H9 (cell line): ENCODE measurements around the gene PRR5L. TPM values are rescaled to one million over a fixed set of nuclear protein-coding genes. Genes with fewer than 3 reads are reported as not detected.

Experiments
- DNase-seq: peaks from one replicate; pipeline ENCODE4 v3.0.0-alpha.2; 2017
- H2AFZ ChIP-seq: one replicate; pipeline ENCODE4 v1.6.1; 2013; ENCODE audit warnings: mild to moderate bottlenecking, low read length, control low read depth, moderate library complexity
- H2AK5ac ChIP-seq: 2 replicates; pipeline ENCODE4 v1.6.1; 2013; ENCODE audit warnings: low read length, control low read depth, mixed read lengths; ENCODE audit not compliant: insufficient read length
- H2BK120ac ChIP-seq: one replicate; pipeline ENCODE4 v1.6.1; 2013; ENCODE audit warnings: low read depth, mild to moderate bottlenecking, low read length, control low read depth, inconsistent platforms; ENCODE audit not compliant: poor library complexity, severe bottlenecking
- H2BK12ac ChIP-seq: 2 replicates; pipeline ENCODE4 v1.6.1; 2013; ENCODE audit warnings: low read length, control low read depth, mixed read lengths, low read depth; ENCODE audit not compliant: insufficient read length
- H2BK15ac ChIP-seq: 2 replicates; pipeline ENCODE4 v1.6.1; 2013; ENCODE audit warnings: low read depth, low read length, control low read depth
- H2BK20ac ChIP-seq: one replicate; pipeline ENCODE4 v1.6.1; 2013; ENCODE audit warnings: low read depth, mild to moderate bottlenecking, low read length, control low read depth, inconsistent platforms; ENCODE audit not compliant: poor library complexity, severe bottlenecking
- H2BK5ac ChIP-seq: 2 replicates; pipeline ENCODE4 v1.6.1; 2013; ENCODE audit warnings: low read length, control low read depth, mixed read lengths; ENCODE audit not compliant: insufficient read length
- H3K14ac ChIP-seq: 2 replicates; pipeline ENCODE4 v1.6.1; 2013; ENCODE audit warnings: low read length, control low read depth; ENCODE audit not compliant: insufficient read depth
- H3K18ac ChIP-seq: 2 replicates; pipeline ENCODE4 v1.6.1; 2013; ENCODE audit warnings: low read depth, mild to moderate bottlenecking, mixed read lengths, low read length, control low read depth; ENCODE audit not compliant: insufficient read length
- H3K23ac ChIP-seq: 2 replicates; pipeline ENCODE4 v1.6.1; 2013; ENCODE audit warnings: low read length, control low read depth, mixed read lengths, low read depth; ENCODE audit not compliant: insufficient read length
- H3K23me2 ChIP-seq: 2 replicates; pipeline ENCODE4 v1.6.1; 2013; ENCODE audit warnings: low read depth, mild to moderate bottlenecking, mixed read lengths, low read length, control low read depth; ENCODE audit not compliant: insufficient read length, poor library complexity, severe bottlenecking
- H3K27ac ChIP-seq: 2 replicates; pipeline ENCODE4 v1.5.1; 2013; ENCODE audit warnings: low read length, control low read depth, mixed read lengths, low read depth; ENCODE audit not compliant: insufficient read length
- H3K27me3 ChIP-seq: 2 replicates; pipeline ENCODE4 v1.6.1; 2013; ENCODE audit warnings: low read length, control low read depth, inconsistent platforms; ENCODE audit not compliant: insufficient read depth
- H3K4ac ChIP-seq: 2 replicates; pipeline ENCODE4 v1.6.1; 2013; ENCODE audit warnings: low read depth, mild to moderate bottlenecking, control low read depth, inconsistent platforms, low read length, moderate library complexity
- H3K4me1 ChIP-seq: 2 replicates; pipeline ENCODE4 v1.6.1; 2013; ENCODE audit warnings: low read length, control low read depth, inconsistent platforms; ENCODE audit not compliant: insufficient read depth
- H3K4me2 ChIP-seq: 2 replicates; pipeline ENCODE4 v1.6.1; 2013; ENCODE audit warnings: low read length, control low read depth, mixed read lengths; ENCODE audit not compliant: insufficient read length, insufficient read depth
- H3K56ac ChIP-seq: 2 replicates; pipeline ENCODE4 v1.6.1; 2013; ENCODE audit warnings: low read depth, mild to moderate bottlenecking, mixed read lengths, low read length, control low read depth; ENCODE audit not compliant: insufficient read length
- H3K79me1 ChIP-seq: 2 replicates; pipeline ENCODE4 v1.6.1; 2013; ENCODE audit warnings: low read depth, mild to moderate bottlenecking, moderate library complexity, low read length, control low read depth, inconsistent platforms; ENCODE audit not compliant: insufficient read depth, poor library complexity, severe bottlenecking
- H3K79me2 ChIP-seq: 2 replicates; pipeline ENCODE4 v1.6.1; 2013; ENCODE audit warnings: low read length, control low read depth, inconsistent platforms; ENCODE audit not compliant: insufficient read depth
- H3K9ac ChIP-seq: 2 replicates; pipeline ENCODE4 v1.6.1; 2013; ENCODE audit warnings: low read length, control low read depth, mixed read lengths; ENCODE audit not compliant: insufficient read length; ENCODE audit errors: extremely low read depth
- H3K9me3 ChIP-seq: one replicate; pipeline ENCODE4 v1.6.1; 2013; ENCODE audit warnings: low read depth, low read length, inconsistent platforms; ENCODE audit not compliant: control insufficient read depth
- H3T11ph ChIP-seq: one replicate; pipeline ENCODE4 v1.6.1; 2013; ENCODE audit warnings: mild to moderate bottlenecking, low read length, control low read depth, inconsistent platforms
- H4K20me1 ChIP-seq: one replicate; pipeline ENCODE4 v1.6.1; 2013; ENCODE audit not compliant: control insufficient read depth, insufficient read length, insufficient read depth
- H4K5ac ChIP-seq: 2 replicates; pipeline ENCODE4 v1.6.1; 2013; ENCODE audit warnings: low read depth, mild to moderate bottlenecking, mixed read lengths, low read length, control low read depth; ENCODE audit not compliant: insufficient read length
- H4K8ac ChIP-seq: replicated peaks from 2 replicates; pipeline ENCODE4 v1.6.1; 2013; ENCODE audit warnings: low read length, control low read depth, mixed read lengths, low read depth; ENCODE audit not compliant: insufficient read length
- H4K91ac ChIP-seq: 2 replicates; pipeline ENCODE4 v1.6.1; 2013; ENCODE audit warnings: low read depth, mild to moderate bottlenecking, moderate library complexity, mixed read lengths, low read length, control low read depth; ENCODE audit not compliant: insufficient read length
- H3K27ac Mint-ChIP-seq, 3 experiments: 2 replicates in 2 of 3; 3 replicates in 1 of 3; pipeline ENCODE4 v1.8.0; 2020 to 2021; ENCODE audit warnings: mixed read lengths in 3 of 3, mild to moderate bottlenecking in 1 of 3, moderate library complexity in 1 of 3
- H3K27me3 Mint-ChIP-seq: 2 replicates; pipeline ENCODE4 v1.8.0; 2021; ENCODE audit warnings: low read depth, mild to moderate bottlenecking, moderate library complexity, mixed read lengths
- H3K36me3 Mint-ChIP-seq, 3 experiments: 2 replicates in 2 of 3; 3 replicates in 1 of 3; pipeline ENCODE4 v1.8.0; 2020 to 2021; ENCODE audit warnings: low read depth in 3 of 3, mixed read lengths in 3 of 3; ENCODE audit not compliant: insufficient read depth in 1 of 3
- H3K4me1 Mint-ChIP-seq, 2 experiments: 2 replicates each; pipeline ENCODE4 v1.8.0; 2020; ENCODE audit warnings: mixed read lengths in 2 of 2
- H3K4me3 Mint-ChIP-seq, 2 experiments: 2 replicates in 1 of 2; 3 replicates in 1 of 2; pipeline ENCODE4 v1.8.0; 2020 to 2021; ENCODE audit warnings: mild to moderate bottlenecking in 2 of 2, mixed read lengths in 2 of 2, moderate library complexity in 1 of 2
- H3K9me3 Mint-ChIP-seq, 2 experiments: 2 replicates in 1 of 2; 3 replicates in 1 of 2; pipeline ENCODE4 v1.8.0; 2020; ENCODE audit warnings: mild to moderate bottlenecking in 2 of 2, mixed read lengths in 2 of 2, moderate library complexity in 1 of 2
- CTCF ChIP-seq: fragments of 200-600 bp; sonication (generic); conservative IDR thresholded peaks from 3 replicates; pipeline ENCODE4 v1.8.0; 2021; ENCODE audit warnings: antibody characterized with exemption, mild to moderate bottlenecking
- WGBS: extraction: QIAGEN DNeasy Blood & Tissue Kit; methylation state at CpG from one replicate; pipeline ENCODE4 v1.1.7; 2013; ENCODE audit warnings: missing lambda C conversion rate, low lambda C conversion rate, mixed read lengths; ENCODE audit not compliant: insufficient read length; ENCODE audit errors: extremely low coverage; 5-methylcytosine and 5-hydroxymethylcytosine counted together
- total RNA-seq: library from RNA; stranded (reverse); gene quantifications from 2 replicates; pipeline ENCODE4 v1.2.1, GENCODE V29; 2021

Gene PRR5L
- total RNA-seq, 1 experiment from 2014 or later, result 5.6 TPM

GRCh38 chr11:36402568-36403170 lies 106.6 kb downstream of the PRR5L start:
- Mint-ChIP-seq H3K36me3 (peaks cover 0 to 3% (median 0%) of the 10 kb centered on the region in 3 experiments; a peak in 2 of 7 replicates), H3K9me3 (no peaks in the 10 kb centered on the region), H3K4me3 (no peak overlapping the region), H3K27me3 (no peaks in the 10 kb centered on the region; the same call in 1 of the 2 replicates), H3K27ac (no peak overlapping the region), H3K4me1 (no peaks in the 10 kb centered on the region)
- TF ChIP-seq CTCF, result no peak
- no CpG with 5 or more reads among the region's 11 CpGs for WGBS
- no peak overlapping the region for H2BK120ac ChIP-seq
- no peaks in the 10 kb centered on the region for H3K9me3 ChIP-seq
- no peak overlapping the region for H3K4me2 ChIP-seq
- no peak overlapping the region for H2BK20ac ChIP-seq
- no peak overlapping the region for H3T11ph ChIP-seq
- no peak overlapping the region for H3K9ac ChIP-seq
- no peak overlapping the region for H2BK12ac ChIP-seq
- H3K23me2 ChIP-seq, result no peaks in the 10 kb centered on the region
- no peak overlapping the region for H4K8ac ChIP-seq
- no peak overlapping the region for H4K5ac ChIP-seq
- no peak overlapping the region for H3K4ac ChIP-seq
- no peak overlapping the region for H3K27ac ChIP-seq
- H3K18ac ChIP-seq, result no peak overlapping the region
- H3K14ac ChIP-seq, result no peak overlapping the region
- H4K20me1 ChIP-seq, result no peaks in the 10 kb centered on the region
- H3K4me1 ChIP-seq, result no peaks in the 10 kb centered on the region
- no peak for DNase-seq
- no peaks in the 10 kb centered on the region for H3K79me2 ChIP-seq
- H2BK15ac ChIP-seq, result no peak overlapping the region
- H3K79me1 ChIP-seq, result no peaks in the 10 kb centered on the region
- no peak overlapping the region for H2AK5ac ChIP-seq
- H3K23ac ChIP-seq, result no peak overlapping the region
- H4K91ac ChIP-seq, result no peak overlapping the region
- H2BK5ac ChIP-seq, result no peak overlapping the region
- no peak overlapping the region for H2AFZ ChIP-seq
- no peaks in the 10 kb centered on the region for H3K27me3 ChIP-seq
- H3K56ac ChIP-seq, result no peak overlapping the region
